Measurements from ENCODE around the gene L3MBTL2.
"Not testable (repeated sequence)": the region's sequence is repeated elsewhere in the genome, so short reads cannot be mapped to it uniquely, and the experiment has no call there.

Gene L3MBTL2

GRCh38 chr22:41204992-41205900 lies at the start of gene L3MBTL2:
Gene L3MBTL2 (plus strand): TSS chr22:41205312. CDS start chr22:41205363, 51 bp downstream.
- peak; percentile 85 to 87 for DNase-seq (ENCODE audit: low read depth in 2 of 2)

DNA sequence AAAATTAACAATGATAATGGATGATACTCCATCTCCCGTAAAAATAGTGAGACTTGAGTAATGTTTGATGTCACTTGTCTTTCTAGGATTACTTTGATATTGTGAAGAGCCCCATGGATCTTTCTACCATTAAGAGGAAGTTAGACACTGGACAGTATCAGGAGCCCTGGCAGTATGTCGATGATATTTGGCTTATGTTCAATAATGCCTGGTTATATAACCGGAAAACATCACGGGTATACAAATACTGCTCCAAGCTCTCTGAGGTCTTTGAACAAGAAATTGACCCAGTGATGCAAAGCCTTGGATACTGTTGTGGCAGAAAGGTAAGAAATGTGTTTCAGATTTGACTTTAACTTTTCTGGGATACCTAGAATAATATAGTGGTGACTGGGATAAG lies 48.0 kb upstream of the L3MBTL2 start:
- no peak for DNase-seq (ENCODE audit: low read depth in 2 of 2)

DNA sequence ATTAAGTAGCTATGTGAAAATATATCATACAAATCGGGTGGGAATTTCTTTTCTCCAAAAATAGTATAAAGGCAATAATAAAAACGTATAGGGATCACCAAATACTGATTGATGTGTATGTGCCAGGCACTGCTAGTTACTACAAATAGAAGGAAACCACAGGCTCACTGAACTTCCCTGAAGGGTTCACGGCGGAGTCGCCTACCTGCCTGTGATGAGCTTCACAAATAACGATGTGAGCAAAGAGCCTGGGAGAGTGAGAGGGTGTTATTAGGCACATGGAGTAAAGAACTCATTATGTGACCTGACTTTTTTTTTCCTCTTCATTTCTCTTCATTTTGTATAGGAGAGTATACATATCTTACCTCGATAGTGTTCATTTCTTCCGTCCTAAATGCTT lies 36.0 kb upstream of the L3MBTL2 start:
- no peak for DNase-seq (ENCODE audit: low read depth in 2 of 2)

GRCh38 chr22:41171996-41172395 lies 33.1 kb upstream of the L3MBTL2 start:
- no peak for DNase-seq (ENCODE audit: low read depth in 2 of 2)

DNA sequence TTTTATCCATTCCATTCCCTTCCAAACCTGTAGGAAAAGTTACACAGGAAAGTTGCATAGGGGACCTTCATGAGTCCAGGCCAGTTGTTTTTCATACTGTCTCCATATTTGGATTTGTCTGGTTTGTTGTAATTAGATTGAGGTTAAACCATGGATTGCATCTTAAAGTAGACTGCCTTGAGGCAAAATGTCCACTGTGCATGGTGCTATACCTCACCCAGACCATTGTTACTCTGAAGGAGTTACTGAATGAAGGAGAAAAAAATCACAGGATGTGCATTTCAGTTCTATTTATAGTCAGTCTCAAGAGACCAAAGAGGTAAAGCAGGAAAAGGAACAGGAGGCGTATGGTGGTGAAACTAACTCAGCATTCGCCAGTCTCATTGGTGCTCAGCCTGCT lies 29.6 kb upstream of the L3MBTL2 start:
- no peak for DNase-seq (ENCODE audit: low read depth in 2 of 2)

- no peak for DNase-seq (ENCODE audit: low read depth in 2 of 2)
Measured at GRCh38 chr22:41177040-41177621, 28.0 kb upstream of the L3MBTL2 start.

DNA sequence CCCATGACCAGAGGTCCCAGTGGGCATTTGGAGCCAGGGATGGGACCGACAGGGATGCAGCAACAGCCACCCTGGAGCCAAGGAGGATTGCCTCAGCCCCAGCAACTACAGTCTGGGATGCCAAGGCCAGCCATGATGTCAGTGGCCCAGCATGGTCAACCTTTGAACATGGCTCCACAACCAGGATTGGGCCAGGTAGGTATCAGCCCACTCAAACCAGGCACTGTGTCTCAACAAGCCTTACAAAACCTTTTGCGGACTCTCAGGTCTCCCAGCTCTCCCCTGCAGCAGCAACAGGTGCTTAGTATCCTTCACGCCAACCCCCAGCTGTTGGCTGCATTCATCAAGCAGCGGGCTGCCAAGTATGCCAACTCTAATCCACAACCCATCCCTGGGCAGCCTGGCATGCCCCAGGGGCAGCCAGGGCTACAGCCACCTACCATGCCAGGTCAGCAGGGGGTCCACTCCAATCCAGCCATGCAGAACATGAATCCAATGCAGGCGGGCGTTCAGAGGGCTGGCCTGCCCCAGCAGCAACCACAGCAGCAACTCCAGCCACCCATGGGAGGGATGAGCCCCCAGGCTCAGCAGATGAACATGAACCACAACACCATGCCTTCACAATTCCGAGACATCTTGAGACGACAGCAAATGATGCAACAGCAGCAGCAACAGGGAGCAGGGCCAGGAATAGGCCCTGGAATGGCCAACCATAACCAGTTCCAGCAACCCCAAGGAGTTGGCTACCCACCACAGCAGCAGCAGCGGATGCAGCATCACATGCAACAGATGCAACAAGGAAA lies 27.3 kb upstream of the L3MBTL2 start:
- DNase-seq (ENCODE audit: low read depth in 2 of 2) = no peak

DNA sequence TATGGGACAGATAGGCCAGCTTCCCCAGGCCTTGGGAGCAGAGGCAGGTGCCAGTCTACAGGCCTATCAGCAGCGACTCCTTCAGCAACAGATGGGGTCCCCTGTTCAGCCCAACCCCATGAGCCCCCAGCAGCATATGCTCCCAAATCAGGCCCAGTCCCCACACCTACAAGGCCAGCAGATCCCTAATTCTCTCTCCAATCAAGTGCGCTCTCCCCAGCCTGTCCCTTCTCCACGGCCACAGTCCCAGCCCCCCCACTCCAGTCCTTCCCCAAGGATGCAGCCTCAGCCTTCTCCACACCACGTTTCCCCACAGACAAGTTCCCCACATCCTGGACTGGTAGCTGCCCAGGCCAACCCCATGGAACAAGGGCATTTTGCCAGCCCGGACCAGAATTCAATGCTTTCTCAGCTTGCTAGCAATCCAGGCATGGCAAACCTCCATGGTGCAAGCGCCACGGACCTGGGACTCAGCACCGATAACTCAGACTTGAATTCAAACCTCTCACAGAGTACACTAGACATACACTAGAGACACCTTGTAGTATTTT lies 26.6 kb upstream of the L3MBTL2 start:
- DNase-seq (ENCODE audit: low read depth in 2 of 2) = no peak

GRCh38 chr22:41180362-41180761 lies 24.8 kb upstream of the L3MBTL2 start:
- DNase-seq (ENCODE audit: low read depth in 2 of 2) = not testable (repeated sequence)

- no peak for DNase-seq (ENCODE audit: low read depth in 2 of 2)
Measured at GRCh38 chr22:41180926-41181325, 24.2 kb upstream of the L3MBTL2 start.

DNA sequence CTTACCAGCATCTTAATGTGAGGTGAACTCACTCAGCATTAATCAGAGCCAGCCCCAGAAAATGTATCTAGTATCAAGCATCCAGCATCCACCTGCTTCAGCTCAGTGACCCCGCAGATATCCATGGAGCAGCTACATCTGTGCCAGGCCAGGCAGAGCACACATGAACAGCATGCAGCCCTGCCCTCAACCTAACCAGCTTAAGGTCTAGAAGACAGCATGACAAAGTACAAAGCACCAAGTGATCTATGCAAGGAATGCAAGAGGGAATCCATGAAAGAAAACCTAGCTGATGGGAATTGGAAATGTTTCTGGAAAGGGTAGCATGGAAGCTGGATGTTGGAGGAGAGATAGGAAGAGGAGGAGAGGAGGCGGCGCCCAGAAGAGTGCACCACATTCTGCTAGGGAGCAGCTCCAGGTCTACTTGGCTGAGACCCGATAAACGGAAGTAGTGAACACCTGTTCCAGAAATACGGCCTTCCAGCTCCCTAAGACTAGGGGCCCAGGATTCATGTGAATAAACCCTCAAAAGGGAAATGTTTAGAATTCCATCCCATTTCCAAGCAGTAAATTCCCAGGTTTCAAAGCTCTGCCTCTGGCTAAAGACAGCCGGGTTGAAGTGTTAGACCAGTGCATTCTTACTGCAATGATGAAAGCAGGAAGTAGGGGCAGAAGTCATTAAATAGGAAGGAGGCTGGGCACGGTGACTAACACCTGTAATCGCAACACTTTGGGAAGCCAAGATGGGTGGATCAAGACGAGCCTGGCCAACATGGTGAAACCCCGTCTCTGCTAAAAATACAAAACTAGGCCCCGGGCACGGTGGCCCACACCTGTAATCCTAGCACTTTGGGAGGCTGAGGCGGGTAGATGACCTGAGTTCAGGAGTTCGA lies 23.5 kb upstream of the L3MBTL2 start:
- peak; percentile 36 to 40 for DNase-seq (ENCODE audit: low read depth in 2 of 2)

DNA sequence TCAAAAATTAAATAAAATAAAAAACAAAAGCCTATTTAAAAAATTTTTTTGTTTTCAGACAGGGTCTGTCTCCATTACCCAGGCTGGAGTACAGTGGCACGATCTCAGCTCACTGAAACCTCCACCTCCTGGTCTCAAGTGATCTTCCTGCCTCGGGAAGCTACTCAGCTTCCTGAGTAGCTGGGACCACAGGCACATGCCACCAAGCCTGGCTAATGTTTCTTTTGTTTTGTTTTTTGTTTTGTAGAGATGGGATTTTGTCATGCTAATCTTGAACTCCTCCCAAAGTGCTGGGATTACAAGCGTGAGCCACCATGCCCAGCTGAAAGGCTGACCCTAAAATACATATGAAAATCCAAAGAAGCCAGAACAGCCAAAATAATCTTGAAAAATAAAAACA lies 20.4 kb upstream of the L3MBTL2 start:
- no peak for DNase-seq (ENCODE audit: low read depth in 2 of 2)

DNA sequence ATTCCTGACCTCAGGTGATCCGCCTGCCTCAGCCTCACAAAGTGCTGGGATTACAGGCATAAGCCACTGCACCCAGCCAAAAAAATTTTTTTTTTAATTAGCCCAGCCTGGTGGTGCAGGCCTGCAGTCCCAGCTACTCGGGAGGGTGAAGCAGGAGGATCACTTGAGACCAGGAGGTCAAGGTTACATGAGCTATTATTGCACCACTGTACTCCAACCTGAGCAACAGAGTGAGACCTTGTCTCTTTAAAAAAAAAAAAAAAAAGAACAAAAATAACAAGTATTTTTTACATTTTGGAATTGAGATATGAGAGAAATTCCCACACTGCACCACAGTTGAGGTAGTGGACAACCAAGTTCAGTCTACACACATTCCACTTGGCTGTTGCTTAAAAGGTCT lies 13.6 kb upstream of the L3MBTL2 start:
- DNase-seq (ENCODE audit: low read depth in 2 of 2) = no peak

- no peak for DNase-seq (ENCODE audit: low read depth in 2 of 2)
Measured at GRCh38 chr22:41193829-41194228, 11.3 kb upstream of the L3MBTL2 start.

DNA sequence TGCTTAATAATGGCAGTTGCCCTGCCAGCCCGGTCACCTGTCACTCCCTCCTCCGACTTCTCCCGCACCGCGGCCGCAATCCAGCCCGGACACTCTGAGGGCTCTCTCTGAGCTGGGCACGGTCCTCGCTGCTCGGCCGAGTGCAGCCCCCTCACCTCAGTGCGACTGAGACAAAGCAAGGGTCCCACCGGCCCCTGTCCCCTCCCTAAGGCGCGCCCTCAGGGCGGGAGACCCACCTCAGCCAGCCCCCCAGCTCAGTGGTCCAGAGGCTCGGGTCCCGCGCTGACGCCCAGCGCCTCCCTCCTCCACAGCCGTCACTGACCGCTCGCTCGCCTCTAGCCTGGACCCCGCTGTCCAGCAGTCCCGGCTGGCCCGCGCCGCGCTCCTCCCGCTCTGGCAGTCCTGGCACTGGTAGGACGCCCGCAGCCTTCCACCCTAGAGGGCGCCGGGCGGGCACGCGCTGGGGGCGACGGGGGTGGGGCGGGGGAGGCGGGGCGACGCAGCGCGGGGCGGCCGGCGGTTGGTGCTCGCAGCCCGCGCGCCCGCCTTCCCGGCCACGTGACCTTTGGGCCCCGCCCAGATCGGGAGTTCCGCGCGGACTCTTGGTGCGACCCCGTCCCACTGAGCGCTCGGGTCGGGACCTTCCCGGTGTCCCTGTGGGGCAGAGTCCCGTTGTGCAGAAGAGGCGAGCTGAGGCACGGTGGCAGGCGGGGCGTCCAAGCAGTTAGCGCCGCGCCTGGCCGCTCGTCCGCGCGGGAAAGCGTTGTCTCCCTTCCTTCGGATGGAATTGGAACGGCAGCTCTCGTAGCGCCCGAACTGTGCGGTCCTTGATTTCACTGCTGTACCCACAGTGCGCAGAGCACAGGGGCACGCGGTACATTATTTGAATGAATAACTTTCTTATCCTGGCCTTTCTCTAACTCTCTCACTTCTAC lies 7.8 kb upstream of the L3MBTL2 start:
- DNase-seq (ENCODE audit: low read depth in 2 of 2) = peak in 1 of 2 experiments; percentile 8

DNA sequence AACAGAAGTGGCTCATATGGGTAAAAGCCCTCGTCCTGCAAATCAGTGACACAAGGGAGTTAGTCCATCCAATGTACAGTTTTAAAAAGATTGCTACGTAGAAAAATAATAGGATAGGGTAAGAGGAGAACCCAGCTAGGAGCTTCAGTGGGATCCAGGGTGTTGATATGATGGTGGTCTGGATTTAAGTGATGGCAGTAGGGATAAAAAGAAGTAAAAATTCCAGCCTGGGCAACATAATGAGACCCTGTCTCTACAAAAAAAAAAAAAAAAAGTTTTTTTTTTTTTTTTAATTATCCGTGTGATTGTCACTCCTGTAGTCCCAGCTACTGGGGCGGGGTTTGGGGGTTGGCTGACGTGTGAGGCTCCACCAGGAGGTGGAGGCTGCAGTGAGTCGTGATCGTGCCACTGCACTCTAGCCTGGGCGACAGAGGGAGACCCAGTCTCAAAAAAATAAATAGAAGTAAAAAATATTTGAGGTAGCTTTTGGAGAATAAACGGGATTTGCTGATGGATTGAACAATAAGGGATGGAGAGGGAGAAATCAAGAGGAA lies 7.0 kb upstream of the L3MBTL2 start:
- DNase-seq (ENCODE audit: low read depth in 2 of 2) = no peak

GRCh38 chr22:41201141-41201540 lies 4.0 kb upstream of the L3MBTL2 start:
- no peak for DNase-seq (ENCODE audit: low read depth in 2 of 2)

GRCh38 chr22:41203118-41203517 lies 2.0 kb upstream of the L3MBTL2 start:
- no peak for DNase-seq (ENCODE audit: low read depth in 2 of 2)

DNA sequence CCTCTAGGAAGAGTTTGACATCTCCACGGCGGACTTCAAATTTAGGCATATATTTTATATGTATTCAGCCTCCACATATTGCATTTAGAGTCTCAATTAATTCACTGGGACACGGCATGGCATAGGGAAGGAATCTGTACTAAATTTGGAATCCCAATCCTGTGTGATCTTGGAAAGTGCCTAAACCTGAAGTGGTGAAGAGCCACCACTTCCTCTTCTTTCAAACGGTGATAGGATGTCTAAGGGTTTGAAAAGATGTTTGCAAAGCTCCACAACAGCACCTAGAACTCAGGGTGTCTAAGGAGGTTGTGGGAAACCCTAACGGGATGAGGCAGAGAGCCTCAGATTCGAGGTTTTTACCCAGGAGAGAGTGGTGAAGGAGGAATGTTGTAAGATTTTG lies 1.0 kb upstream of the L3MBTL2 start:
- no peak for DNase-seq (ENCODE audit: low read depth in 2 of 2)

DNA sequence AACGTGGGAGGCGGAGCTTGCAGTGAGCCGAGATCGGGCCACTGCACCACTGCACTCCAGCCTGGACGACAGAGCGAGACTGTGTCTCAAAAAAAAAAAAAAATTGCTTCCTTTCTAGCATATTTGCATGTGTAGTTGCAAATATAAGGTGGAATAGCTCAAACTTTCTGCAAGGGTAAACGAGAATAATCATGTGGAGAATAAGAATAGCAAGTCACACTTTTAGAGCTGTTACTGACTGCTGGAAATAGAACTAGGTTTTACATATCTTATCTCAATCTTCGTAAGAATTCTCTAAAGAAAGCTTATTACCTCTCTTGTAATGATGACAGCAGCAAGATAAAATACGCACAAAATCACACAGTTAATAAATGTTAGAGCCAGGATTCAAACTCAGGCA lies 1.6 kb downstream of the L3MBTL2 start:
- DNase-seq (ENCODE audit: low read depth in 2 of 2) = no peak

Measured in fibroblast of skin of left quadriceps (primary cell).